HG03139 (cell line): Measurements from ENCODE around the gene PARN.

Experiments
- ATAC-seq: cut with Tn5 transposase; IDR thresholded peaks from one replicate; pipeline ENCODE4 v1.9.1; 2021; ENCODE audit not compliant: unreplicated experiment

PARN gene

DNA sequence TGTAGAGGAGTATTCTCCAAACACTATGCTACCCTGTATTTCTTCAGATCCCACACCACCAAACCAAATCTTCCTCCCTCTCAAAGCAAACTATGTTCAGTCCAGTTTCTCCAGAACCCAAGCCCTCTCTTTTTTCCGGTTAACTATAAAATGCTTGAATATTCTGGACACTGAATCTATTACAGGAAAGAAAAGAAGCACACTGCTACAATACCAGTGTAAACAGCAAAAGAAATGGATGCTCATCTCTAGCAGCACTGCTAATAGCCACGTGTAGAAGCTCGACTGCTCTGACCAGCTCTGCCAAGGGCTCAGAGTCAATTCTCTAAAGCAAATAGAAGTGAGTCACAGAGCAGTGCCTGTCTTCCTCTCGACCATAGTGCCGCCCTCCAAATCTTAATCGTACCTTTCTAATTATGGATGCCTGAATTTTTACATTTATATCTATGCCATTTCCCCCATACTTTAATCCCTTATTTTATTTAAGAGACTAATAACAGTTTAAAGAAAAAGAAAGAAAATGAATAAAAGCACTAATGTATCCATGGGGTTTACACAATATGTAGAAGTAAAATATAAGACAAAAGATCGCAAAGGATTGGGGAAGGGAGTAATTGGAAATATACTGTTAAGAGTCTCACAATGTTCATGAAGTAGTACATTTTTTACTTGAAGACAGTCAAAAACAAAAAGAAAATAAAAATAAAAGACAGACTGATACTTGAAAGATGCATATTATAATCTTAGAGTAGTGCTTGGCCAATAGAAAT is 154.5 kb downstream of the PARN start:
- no peak for ATAC-seq

DNA sequence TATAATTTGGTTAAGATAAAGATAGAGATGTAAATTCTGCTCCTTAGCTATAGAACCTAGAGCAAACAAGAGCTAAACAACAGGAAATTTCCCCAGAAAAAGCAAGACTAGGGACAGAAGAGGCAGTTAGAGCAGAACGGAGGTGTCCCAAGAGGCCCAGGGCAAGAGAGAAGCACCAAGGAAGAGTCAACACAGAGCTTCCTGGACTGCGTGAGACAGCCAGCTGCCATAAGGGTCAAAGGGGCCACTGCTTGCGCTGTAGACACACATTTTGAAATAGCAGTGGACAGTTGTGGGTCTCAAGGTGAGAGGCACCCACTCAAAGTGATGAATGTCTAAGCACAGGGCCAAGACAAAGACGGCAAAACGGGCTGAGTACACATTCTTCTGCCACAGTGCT is 156.6 kb downstream of the PARN start:
- ATAC-seq: no peak

DNA sequence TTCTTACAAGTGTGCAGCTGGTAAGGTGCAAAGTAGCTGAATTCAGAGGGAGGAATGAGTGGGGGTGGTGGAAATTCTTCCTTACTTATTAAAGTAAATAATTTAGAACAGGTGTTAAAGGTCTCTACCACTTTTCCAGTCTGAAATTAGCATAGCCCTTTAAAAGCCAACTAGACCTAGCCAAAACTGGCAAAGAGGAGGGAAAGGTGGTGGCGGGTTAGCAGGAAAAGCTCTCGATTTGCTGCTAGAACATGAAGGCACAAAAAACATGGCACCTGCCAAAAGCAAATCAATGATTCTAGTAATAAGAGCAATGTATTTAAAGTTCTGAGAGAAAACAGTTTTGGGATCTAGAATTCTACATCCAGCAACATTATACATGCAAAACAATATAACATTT is 157.7 kb downstream of the PARN start:
- ATAC-seq: no peak

DNA sequence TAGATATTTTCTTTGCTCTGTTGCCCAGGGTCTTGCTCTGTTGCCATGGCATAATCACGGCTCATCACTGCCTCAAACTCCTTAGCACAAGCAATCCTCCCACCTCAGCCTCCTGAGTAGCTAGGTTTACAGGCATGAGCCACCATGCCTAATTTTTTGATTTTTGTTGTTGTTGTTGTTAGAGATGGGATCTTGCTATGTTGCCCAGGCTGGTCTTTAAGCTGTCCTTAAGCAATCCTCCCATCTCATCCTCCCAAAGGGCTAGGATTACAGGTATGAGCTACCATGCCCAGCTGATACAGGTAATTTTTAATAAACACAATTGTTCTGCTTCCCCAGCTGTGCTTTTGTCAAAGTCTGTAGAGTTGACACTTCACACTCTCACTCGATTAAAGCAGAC is 159.3 kb downstream of the PARN start:
- no peak for ATAC-seq

DNA sequence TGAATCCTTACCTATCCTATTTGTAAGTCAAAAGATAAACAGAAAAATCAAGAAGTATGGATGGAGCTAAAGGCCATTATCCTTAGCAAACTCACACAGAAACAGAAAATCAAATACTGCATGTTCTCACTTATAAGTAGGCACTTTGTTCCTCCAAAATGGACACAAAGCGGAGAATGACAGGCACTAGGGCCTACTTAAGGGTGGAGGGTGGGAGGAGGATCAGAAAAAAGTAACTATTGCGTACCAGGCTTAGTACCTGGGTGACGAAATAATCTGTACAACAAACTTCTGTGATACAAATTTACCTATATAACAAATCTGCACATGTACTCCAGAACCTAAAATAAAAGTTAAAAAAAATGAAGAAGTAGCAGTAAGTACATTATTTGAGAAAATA is 164.3 kb downstream of the PARN start:
- no peak for ATAC-seq

DNA sequence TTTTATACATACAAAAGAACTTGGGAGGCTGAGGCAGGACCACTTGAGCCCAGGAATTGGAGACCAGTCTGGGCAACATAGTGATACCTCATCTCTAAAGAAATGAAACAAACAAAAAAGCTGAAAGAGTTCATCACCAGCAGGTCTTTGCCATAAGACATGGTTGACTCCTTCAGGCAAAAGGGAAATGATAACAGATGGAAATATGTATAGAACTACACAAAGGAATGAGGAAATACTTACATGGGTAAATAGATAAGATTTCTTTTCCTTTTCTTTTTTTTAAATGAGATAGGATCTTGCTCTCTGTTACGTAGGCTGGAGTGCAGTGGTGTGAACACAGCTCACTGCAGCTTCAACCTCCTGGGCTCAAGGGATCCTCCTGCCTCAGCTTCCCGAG is 165.3 kb downstream of the PARN start:
- no peak for ATAC-seq

DNA sequence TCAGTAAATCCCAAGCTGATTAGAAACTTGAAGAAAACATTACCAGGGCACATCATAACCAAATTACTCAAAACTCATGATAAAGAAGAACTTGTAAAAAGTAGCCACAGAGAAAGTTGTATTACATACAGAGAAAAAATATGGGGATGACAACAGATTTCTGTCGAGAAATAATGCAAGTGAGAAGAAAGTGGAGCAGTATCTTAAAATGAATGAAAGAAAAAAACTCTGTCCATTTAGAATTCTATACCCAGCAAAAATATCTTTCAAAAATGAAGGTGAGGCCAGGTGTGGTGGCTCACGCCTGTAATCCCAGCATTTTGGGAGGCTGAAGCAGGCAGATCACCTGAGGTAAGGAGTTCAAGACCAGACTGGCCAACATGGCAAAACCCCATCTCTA is 165.9 kb downstream of the PARN start:
- no peak for ATAC-seq

DNA sequence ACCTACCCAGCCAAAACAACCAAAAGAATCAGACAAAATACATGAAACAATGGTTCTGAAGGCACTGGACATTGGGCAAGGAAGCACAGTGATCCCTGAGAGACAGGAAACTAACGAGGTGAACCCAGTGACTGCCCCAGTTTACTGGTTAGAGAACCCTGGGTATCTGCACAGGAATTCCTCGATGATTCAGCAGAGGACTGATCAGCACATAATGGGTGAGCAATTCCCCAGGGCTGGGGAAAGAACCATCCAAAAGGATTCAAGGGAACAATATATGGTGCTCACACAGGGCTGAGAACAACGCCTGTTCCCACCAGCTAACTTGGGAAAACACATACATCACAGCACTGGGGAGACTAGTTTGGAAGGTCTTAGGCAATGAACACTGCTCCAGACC is 167.2 kb downstream of the PARN start:
- ATAC-seq: no peak

DNA sequence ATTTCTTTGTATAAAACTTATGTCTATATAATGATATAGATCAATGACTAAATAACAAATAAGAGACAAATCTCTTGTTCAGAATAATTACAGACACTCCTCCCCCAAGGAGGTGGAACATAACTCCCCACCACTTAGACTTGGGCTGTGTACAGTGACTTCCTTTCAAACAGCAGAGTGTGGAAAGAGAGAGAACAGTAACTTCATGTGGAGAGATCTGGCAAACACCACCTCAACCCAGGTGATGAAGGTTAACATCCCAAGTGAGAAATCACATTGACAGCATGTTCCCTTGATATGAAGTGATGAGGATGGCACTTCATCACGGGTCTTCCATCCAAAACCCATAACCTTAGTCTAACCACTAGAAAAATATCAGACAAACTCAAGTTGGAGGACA is 169.3 kb downstream of the PARN start:
- ATAC-seq: no peak

DNA sequence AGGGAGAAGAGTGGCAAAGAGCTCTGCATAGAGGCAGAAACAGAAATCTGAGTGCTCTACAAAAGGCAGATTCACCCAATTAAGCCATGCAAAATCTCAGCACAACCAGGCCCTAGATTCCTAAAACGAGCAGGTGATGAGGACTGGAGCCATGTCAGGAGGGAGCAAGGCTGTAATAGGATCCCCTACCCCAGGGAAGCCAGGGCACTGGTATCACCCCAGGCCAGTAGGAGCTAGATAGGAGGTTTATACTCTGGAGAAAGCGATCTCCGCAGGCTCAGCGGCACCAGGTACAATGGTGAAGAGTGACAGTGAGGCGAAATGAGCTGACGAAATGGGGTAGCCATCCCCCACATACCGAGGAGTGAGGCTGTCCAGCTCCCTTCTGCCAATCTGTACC is 171.5 kb downstream of the PARN start:
- ATAC-seq: no peak

DNA sequence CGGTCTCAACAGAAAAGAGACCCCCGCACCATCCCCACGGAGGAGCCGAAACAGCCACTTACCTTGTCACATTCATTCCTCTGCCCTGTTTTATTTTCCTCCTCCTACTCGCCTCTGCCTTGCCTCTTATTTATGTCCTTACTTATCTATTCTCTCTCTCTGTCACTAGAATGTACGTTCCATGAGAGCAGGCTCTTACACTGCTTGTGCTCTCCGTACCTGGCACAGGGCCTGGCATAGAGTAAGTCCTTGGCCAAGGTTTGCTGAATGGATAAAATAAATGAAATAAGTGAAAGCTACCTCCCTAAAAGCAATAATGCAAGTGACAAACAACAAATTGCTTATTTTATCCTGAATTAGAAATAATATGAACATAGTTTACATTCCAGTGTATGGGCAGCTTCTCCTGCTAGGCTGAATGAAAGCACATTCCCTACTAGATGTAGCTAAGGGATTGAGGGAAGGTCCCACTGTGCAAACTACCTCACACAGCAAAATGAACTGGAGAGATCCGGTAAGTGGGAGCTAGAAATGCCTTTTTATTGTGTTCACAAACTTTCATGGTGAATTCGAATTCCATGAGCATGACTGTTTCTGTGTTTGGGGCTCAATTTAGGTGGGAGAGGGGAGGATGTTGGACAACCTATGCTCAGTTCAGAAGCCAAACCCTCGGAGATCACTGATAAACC is 173.1 kb downstream of the PARN start:
- no peak for ATAC-seq

DNA sequence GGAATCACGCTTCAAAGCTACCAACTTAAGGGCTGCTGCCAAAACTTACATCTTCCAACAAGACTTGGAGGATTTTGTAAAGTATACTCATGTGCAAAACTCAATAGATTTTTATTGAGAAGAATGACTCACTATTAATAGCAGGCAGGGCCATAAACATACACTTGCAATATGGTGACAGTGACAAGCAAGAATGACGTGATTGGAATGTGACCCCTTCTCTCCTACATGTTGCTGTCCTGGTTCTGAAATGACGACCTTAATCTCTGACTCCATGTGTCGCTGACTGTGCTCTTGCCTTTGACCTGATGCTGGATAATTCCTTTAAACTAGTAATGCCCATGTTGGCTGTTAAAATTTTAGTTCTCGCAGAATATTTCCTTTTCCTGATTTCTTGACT is 174.5 kb downstream of the PARN start:
- no peak for ATAC-seq

DNA sequence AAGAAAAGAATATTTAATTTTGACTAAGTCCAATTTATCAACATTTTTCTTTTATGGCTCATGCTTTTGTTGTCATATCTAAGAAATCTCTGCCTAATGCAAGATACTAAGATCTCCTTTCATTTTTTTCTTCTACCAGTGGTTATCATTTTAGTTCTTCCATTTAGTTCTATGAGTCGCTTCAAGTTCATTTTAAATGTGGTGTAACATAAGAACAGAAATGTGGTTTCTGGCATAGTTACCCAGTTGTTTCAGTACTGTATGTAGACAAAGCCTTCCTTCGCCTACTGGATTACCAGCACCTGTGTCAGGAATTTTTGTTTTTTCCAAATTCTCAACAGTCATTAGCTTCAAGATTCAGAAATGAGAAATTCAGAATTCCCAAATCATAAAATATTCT is 175.7 kb downstream of the PARN start:
- ATAC-seq: no peak

DNA sequence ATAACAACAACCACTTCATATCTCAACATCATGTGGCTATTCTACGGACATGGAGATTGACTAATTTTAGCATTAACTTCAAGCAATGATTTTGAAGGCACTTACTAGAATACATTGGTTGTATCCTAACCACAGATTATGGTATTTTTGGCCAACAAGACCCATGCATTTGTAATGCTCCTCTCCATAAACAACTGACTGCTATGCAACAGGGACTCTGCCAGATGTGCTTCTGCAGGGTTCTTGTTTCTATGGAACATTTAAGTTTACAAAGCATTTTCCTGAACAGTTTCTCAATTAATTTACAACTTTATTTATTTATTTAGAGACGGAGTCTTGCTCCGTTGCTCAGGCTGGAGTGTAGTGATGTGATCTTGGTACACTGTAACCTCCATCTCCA is 178.0 kb downstream of the PARN start:
- ATAC-seq: no peak

DNA sequence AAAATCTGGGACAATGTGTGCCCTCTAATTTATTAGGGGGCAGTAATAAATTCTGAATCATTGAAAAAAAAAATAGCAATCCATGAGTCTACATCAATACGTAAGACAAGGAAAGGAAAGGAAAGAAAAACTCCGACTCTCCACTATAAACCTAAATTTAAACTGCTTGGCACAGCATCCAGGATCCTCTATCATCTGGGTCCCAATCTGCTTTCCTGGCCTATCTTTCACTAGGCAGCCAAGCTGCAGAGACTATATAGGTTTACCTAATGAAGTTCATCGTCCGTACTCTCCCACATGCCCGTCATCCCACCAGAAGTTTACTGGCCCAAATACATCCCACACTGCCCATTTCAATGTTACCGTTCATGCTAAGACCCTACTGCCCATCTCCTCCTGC is 179.2 kb downstream of the PARN start:
- no peak for ATAC-seq

DNA sequence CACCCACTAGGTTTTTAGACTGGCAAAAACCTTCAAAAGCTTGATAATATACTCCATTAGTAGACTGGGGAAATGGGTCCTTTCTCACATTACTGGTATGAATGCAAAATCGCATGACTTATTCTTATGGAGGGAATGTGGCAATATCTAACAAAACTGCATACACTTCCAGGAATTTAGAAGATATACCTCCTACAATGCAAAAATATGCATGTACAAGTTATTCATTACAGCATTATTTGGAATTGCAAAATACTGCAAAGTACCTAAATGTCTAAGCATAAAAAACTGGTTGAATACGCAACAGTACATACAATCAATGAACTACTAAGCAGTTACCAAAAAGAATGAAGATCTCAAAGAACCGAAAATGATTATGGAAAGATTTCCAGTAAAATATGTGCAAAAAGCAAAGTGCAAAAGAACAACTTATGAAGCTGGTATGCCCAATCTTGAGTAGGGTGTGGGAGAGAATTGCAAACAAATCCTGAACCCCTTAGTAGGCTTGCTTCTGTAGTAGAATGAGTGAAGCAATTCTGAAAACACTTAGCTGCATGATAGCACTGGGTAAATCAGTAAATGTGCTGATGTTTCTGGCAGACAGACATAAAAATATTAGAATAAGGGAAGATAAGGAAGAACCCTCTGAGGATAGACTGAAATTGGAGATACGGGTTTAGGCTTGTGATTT is 180.1 kb downstream of the PARN start:
- no peak for ATAC-seq

DNA sequence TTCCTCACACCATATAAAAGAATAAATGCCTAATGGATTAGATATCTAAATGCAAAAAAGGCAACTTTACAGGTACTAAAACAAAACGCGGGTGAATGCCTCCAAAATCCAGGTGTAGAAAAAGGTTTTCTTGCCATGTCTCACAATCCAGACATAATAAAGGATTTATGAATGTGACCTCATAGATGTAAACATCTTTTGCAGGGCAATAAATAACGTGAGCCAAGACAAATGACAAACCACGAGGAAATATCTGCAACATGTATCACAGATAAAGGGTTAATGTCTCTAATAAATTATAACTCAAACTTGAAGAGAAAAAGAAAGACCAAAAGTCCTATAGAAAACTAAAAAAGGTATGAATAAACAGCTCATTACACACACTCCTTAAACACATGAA is 180.7 kb downstream of the PARN start:
- ATAC-seq: no peak

DNA sequence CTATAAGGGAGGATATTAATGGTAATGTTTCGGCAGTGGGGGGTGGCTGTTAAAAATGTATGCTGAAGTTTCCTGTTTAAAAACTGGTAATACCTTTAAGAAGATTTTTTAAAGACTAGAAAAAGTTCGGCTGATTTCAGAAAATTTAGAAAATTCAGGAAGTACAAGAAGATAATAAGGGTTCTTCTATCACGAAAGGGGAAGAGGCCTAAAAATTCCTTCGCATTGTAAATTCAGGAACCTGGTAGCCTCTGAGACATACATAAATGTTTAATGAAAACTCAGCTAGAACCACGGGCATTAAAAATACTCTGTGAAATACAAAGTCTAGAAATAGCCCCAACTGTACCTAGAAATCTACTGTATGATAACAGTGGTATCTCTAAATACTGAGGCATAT is 181.2 kb downstream of the PARN start:
- ATAC-seq: no peak

DNA sequence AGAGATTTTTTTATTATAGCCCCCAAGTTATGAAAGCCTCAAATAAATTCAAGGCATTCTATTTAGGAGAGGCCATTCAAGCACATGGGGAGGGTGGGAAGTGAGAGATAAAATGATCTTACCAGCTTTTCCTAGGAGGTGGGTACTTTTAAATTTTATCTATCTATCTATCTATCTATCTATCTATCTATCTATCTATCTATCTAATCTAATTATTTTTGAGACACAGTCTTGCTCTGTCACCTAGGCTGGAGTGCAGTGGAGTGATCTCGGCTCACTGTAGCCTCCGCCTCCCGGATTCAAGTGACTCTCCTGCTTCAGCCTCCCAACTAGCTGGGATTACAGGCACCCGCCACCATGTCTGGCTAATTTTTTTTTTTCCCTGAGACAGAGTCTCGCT is 182.3 kb downstream of the PARN start:
- ATAC-seq: no peak

DNA sequence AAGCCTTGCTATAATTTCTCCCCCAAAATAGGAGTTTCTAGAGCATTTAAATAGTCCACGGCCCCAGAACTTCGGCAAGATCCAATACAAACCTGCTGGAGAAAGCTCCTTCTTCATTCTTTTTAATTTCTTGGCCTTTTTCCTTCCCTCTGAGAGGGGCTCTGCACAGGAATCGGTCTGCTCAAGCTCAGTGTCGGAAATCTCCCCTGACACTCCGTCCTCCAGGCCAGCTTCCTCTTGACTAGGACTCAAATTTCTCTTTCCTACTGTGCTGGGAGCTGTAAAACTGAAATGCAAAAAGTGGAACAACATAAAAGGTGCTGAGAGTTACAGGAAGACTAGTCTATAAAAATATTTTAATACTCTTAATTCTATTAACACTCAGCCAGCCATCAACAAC is 183.3 kb downstream of the PARN start:
- ATAC-seq: no peak

DNA sequence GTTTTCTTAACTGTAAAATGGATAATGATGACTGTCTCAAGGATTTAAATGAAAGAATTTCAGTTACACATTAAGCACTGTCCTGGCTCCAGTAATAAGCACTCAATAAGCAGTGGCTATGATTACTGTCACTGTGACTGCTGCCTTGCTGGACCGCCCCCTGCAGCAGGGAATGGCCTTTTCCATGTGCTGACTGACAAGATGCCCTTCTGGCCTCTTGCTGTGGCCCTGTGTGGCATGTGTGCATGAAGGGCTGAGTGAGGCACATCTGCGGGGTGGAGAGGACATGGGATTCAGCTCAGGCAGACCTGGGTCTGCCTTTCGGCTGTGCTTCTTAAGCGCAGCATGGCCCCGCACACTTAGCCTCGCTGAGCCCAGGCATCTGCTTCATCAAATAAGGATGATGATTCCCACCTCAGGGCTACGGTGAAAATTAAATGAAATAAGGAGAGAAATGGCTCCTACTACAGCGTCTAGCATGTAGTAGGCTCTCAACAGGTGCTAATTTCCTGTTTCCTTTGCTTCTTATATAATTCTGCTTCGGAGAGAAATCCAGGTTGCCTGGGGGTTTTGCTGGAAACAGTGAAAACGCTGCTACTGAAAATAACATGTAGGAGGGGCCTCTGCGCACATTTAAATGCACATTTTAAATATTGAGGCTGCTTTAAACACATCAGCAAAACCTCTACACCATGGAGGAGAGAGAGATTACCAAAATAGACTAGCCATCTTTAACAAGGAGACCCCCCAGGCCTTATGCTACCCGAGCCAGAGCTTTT is 183.9 kb downstream of the PARN start:
- no peak for ATAC-seq
